Testis (tissue), 2 donors: ENCODE data around the gene ABLIM3.

ENCODE experiments used
- POLR2A ChIP-seq: fragments of 450-650 bp; IDR thresholded peaks from one replicate; pipeline ENCODE4 v1.6.1; 2017; ENCODE audit warnings: antibody characterized with exemption, mild to moderate bottlenecking, moderate library complexity
- TF ChIP-seq, protein P1 (sequence below), 3 experiments: fragments of 450-650 bp in 2 of 3; fragments of 200-600 bp in 1 of 3; sonication (generic) in 1 of 3; IDR thresholded peaks; one replicate each; pipeline ENCODE4 v1.5.1; 2016 to 2019; ENCODE audit warnings: antibody characterized with exemption in 3 of 3, mild to moderate bottlenecking in 2 of 3, moderate library complexity in 1 of 3

GRCh38 chr5:149303210-149303609, 161.9 kb downstream of the ABLIM3 start:
- TF ChIP-seq, protein P1, sequence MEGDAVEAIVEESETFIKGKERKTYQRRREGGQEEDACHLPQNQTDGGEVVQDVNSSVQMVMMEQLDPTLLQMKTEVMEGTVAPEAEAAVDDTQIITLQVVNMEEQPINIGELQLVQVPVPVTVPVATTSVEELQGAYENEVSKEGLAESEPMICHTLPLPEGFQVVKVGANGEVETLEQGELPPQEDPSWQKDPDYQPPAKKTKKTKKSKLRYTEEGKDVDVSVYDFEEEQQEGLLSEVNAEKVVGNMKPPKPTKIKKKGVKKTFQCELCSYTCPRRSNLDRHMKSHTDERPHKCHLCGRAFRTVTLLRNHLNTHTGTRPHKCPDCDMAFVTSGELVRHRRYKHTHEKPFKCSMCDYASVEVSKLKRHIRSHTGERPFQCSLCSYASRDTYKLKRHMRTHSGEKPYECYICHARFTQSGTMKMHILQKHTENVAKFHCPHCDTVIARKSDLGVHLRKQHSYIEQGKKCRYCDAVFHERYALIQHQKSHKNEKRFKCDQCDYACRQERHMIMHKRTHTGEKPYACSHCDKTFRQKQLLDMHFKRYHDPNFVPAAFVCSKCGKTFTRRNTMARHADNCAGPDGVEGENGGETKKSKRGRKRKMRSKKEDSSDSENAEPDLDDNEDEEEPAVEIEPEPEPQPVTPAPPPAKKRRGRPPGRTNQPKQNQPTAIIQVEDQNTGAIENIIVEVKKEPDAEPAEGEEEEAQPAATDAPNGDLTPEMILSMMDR (IDR thresholded peaks at IDR 0.05) = no peak
- no peak for TF ChIP-seq POLR2A
